Measurements from ENCODE around the gene LRRC49. TPM values are rescaled to one million over a fixed set of nuclear protein-coding genes. Genes with fewer than 3 reads are reported as not detected.
"Not testable (repeated sequence)": the region's sequence is repeated elsewhere in the genome, so short reads cannot be mapped to it uniquely, and the experiment has no call there.

LRRC49 gene
- total RNA-seq, 1 experiment from 2014 or later: not detected

DNA sequence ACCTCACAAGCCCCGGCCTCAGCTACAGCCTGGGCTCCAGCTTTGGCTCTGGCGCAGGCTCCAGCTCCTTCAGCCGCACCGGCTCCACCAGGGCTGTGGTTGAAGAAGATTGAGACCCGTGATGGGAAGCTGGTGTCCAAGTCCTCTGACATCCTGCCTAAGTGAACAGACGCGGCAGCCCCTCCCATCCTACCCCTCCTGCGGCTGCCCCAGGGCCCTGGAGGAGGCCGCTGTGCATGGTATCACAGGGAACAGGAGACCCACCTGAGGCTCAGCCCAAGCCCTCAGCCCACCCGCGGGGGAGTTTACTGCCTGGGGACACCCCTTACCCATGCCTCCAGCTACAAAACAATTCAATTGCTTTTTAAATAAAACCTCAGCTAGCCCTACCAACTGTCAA, 32.6 kb upstream of the LRRC49 start:
- H3K79me2 ChIP-seq (ENCODE audit: low read length): no peaks in the 10 kb centered on the region
- DNase-seq: no peak

DNA sequence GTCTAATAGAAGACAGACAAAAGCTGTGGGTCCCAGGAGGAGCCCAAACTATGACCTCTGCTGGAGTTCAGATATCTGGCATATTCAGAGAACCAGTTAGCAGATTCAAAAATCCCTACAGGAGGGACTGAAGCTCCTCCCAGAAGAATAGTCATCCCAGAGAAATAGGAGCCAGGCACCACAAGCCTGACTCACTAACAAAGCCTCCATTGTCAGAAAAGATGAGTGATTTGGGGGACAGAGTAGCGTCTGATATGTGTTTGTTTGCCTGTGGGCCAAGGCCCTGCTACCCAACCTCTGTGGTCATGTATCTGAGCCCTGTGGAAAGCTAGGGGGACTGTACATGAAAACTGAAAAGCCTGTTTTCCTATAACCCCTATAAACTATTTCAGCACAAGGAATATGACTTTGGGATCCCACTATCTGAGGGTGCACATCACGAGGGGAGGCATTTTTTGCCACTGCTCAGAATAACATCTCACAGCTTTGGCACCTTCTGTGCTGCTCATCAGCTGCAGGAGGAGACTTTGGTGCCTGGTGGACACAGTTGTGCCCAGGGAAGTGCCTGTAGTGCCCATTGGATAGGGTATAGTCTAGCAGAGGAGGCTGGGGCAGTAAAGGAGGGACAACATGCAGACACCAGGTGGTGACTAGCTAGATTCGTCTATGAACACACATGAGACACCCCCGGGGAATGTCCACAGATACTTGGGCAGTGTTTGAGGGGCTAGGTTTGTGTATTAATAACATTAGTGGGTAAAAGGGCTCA, 29.0 kb upstream of the LRRC49 start:
- Histone ChIP-seq H3K4me1 (ENCODE audit: low read length) (no peaks in the 10 kb centered on the region), H3K4me3 (ENCODE audit: low read length) (no peak overlapping the region), H3K79me2 (ENCODE audit: low read length) (no peaks in the 10 kb centered on the region), H3K9me2 (replicated peaks; ENCODE audit: insufficient read depth, low read length) (no peaks in the 10 kb centered on the region), H3K27ac (ENCODE audit: low read length) (no peak overlapping the region), H3K9ac (ENCODE audit: low read length) (no peak overlapping the region), H4K20me1 (ENCODE audit: insufficient read depth, low read depth, low read length) (no peaks in the 10 kb centered on the region), H3K9me3 (ENCODE audit: low read length) (no peaks in the 10 kb centered on the region), H3K36me3 (ENCODE audit: insufficient read depth, low read length) (no peaks in the 10 kb centered on the region), H3K4me2 (ENCODE audit: low read depth, low read length, poor library complexity, severe bottlenecking) (no peak overlapping the region), H2AFZ (ENCODE audit: low read length) (no peak overlapping the region), H3K27me3 (ENCODE audit: low read length) (no peaks in the 10 kb centered on the region)
- DNase-seq: no peak

More for the DNA sequence above, 32.6 kb upstream of the LRRC49 start:
- Histone ChIP-seq H2AFZ (ENCODE audit: low read length) (no peak overlapping the region), H3K4me2 (ENCODE audit: low read depth, low read length, poor library complexity, severe bottlenecking) (no peak overlapping the region), H3K27me3 (ENCODE audit: low read length) (no peaks in the 10 kb centered on the region), H3K27ac (ENCODE audit: low read length) (no peak overlapping the region), H3K4me3 (ENCODE audit: low read length) (no peak overlapping the region), H3K9me3 (ENCODE audit: low read length) (no peaks in the 10 kb centered on the region), H4K20me1 (ENCODE audit: insufficient read depth, low read depth, low read length) (no peaks in the 10 kb centered on the region), H3K9me2 (replicated peaks; ENCODE audit: insufficient read depth, low read length) (no peaks in the 10 kb centered on the region), H3K36me3 (ENCODE audit: insufficient read depth, low read length) (no peaks in the 10 kb centered on the region), H3K9ac (ENCODE audit: low read length) (no peak overlapping the region), H3K4me1 (ENCODE audit: low read length) (peaks cover 2% of the 10 kb centered on the region; the same call in 1 of the 2 replicates)

DNA sequence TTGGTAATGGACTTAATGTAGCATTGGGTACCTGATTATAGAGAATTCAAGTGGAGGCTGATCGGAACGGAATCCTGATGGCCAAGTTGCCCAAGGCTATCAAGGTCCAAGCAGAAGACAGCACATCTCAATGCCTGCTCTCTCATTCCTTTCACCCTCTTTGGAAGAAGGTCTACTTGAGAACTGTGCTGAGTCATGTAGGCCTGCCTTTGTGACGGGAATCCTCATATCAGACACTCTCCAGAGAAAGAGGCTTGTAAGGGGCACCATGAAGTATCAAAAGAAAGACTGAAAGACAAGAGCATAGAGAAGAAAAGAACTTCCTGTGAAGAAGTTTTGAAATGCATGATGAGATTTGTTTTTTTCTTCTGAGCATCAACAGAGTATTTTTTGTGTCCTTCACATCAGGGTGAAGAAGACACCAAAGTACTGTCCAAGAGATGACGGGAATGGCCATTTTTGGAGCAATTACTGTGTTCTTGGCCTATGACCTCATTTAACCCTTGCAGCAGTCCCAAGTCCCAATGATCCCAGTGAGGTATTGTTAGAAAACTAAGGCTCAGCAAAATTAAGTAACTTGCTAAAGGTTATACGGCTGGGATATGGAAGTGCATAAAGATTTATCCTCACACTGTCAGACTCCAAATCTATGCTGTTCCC, 25.5 kb upstream of the LRRC49 start:
- Histone ChIP-seq H3K9me2 (replicated peaks; ENCODE audit: insufficient read depth, low read length) (no peaks in the 10 kb centered on the region), H4K20me1 (ENCODE audit: insufficient read depth, low read depth, low read length) (no peaks in the 10 kb centered on the region), H3K36me3 (ENCODE audit: insufficient read depth, low read length) (no peaks in the 10 kb centered on the region), H2AFZ (ENCODE audit: low read length) (no peak overlapping the region), H3K79me2 (ENCODE audit: low read length) (no peaks in the 10 kb centered on the region), H3K27ac (ENCODE audit: low read length) (no peak overlapping the region), H3K9ac (ENCODE audit: low read length) (no peak overlapping the region), H3K4me1 (ENCODE audit: low read length) (no peaks in the 10 kb centered on the region), H3K9me3 (ENCODE audit: low read length) (no peaks in the 10 kb centered on the region), H3K4me3 (ENCODE audit: low read length) (no peak overlapping the region), H3K4me2 (ENCODE audit: low read depth, low read length, poor library complexity, severe bottlenecking) (no peak overlapping the region), H3K27me3 (ENCODE audit: low read length) (no peaks in the 10 kb centered on the region)
- DNase-seq: no peak

DNA sequence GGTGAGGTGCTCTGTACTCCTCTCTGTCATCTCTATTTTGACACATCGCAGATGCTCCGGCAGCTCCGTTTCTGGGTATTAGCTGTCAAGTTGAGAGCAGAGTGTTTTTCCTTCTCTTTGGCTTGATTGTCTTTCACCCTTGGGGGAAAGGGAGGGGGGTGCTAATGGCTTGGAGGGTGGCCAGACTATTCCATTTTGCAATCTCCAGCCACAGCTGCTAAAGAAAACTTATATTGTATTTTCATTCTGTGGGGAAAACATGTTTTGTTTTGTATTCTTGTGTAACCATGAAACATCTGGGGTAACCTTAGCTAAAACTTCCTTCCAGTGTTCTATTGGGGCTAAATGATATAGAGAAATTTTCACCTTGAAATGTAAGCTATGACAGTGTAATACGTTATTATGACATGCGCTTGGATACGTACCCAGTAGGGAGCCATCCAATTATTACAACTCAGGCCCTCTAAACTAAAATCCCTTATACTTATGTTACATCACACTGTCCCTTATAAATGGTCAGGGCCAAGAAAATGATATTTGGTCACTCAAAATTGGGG, 24.6 kb upstream of the LRRC49 start:
- H3K27me3 ChIP-seq (ENCODE audit: low read length): no peaks in the 10 kb centered on the region
- no peaks in the 10 kb centered on the region for H3K9me3 ChIP-seq (ENCODE audit: low read length)
- H3K4me1 ChIP-seq (ENCODE audit: low read length): no peaks in the 10 kb centered on the region
- no peak for DNase-seq
- no peak overlapping the region for H3K4me3 ChIP-seq (ENCODE audit: low read length)
- no peak overlapping the region for H2AFZ ChIP-seq (ENCODE audit: low read length)
- H3K9me2 ChIP-seq (replicated peaks; ENCODE audit: insufficient read depth, low read length): no peaks in the 10 kb centered on the region
- no peaks in the 10 kb centered on the region for H3K36me3 ChIP-seq (ENCODE audit: insufficient read depth, low read length)
- H3K4me2 ChIP-seq (ENCODE audit: low read depth, low read length, poor library complexity, severe bottlenecking): no peak overlapping the region
- H3K27ac ChIP-seq (ENCODE audit: low read length): no peak overlapping the region
- no peaks in the 10 kb centered on the region for H3K79me2 ChIP-seq (ENCODE audit: low read length)
- H4K20me1 ChIP-seq (ENCODE audit: insufficient read depth, low read depth, low read length): no peaks in the 10 kb centered on the region
- no peak overlapping the region for H3K9ac ChIP-seq (ENCODE audit: low read length)

DNA sequence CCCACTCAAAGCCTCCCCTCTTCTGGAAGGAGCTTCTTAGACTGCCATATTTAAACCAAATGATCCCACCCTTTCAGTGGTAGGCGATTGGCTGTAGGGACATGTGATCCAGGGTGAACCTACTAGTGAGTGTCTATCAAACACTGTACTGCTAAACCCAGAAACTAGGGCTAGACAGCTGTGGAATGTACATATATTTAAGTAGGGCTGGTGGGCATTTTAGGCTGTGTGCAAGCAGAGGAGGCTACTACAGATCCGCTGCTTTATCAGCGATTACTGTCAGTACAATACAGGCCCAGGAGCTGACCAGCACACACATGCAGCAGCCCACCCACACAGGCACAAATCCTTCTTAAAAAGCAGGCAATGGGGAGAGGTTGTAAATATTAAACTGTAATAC, 23.3 kb upstream of the LRRC49 start:
- H3K79me2 ChIP-seq (ENCODE audit: low read length): no peaks in the 10 kb centered on the region
- no peak for DNase-seq
- no peaks in the 10 kb centered on the region for H3K27me3 ChIP-seq (ENCODE audit: low read length)
- no peaks in the 10 kb centered on the region for H4K20me1 ChIP-seq (ENCODE audit: insufficient read depth, low read depth, low read length)
- H3K9me3 ChIP-seq (ENCODE audit: low read length): no peaks in the 10 kb centered on the region
- H3K4me2 ChIP-seq (ENCODE audit: low read depth, low read length, poor library complexity, severe bottlenecking): no peak overlapping the region
- no peaks in the 10 kb centered on the region for H3K4me1 ChIP-seq (ENCODE audit: low read length)
- H3K9ac ChIP-seq (ENCODE audit: low read length): no peak overlapping the region
- H3K4me3 ChIP-seq (ENCODE audit: low read length): no peak overlapping the region
- no peak overlapping the region for H3K27ac ChIP-seq (ENCODE audit: low read length)
- H3K36me3 ChIP-seq (ENCODE audit: insufficient read depth, low read length): no peaks in the 10 kb centered on the region
- no peak overlapping the region for H2AFZ ChIP-seq (ENCODE audit: low read length)
- no peaks in the 10 kb centered on the region for H3K9me2 ChIP-seq (replicated peaks; ENCODE audit: insufficient read depth, low read length)

DNA sequence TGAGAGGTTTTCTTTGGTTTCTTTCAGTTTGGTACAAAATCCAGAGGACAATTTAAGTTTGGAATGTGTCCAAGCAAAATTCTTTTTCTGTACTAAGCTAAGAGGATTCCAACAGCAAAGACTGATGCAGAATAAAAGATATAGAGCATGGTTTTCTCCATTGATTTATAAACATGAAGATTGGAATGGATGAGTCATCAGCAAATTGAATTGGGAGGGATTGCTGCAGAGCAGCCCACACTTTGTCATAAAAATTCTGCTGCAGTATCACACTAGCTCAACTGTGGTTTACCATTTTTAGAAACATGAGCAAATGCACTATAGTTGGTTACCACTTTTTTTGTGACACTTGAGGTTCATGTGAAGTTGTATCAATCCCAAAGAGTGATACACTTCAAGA, 22.6 kb upstream of the LRRC49 start:
- no peak overlapping the region for H3K27ac ChIP-seq (ENCODE audit: low read length)
- no peaks in the 10 kb centered on the region for H3K27me3 ChIP-seq (ENCODE audit: low read length)
- H3K9me2 ChIP-seq (replicated peaks; ENCODE audit: insufficient read depth, low read length): no peaks in the 10 kb centered on the region
- no peaks in the 10 kb centered on the region for H4K20me1 ChIP-seq (ENCODE audit: insufficient read depth, low read depth, low read length)
- H3K4me1 ChIP-seq (ENCODE audit: low read length): no peaks in the 10 kb centered on the region
- H3K36me3 ChIP-seq (ENCODE audit: insufficient read depth, low read length): no peaks in the 10 kb centered on the region
- no peak overlapping the region for H3K4me2 ChIP-seq (ENCODE audit: low read depth, low read length, poor library complexity, severe bottlenecking)
- no peak overlapping the region for H3K4me3 ChIP-seq (ENCODE audit: low read length)
- H3K79me2 ChIP-seq (ENCODE audit: low read length): no peaks in the 10 kb centered on the region
- no peaks in the 10 kb centered on the region for H3K9me3 ChIP-seq (ENCODE audit: low read length)
- no peak overlapping the region for H2AFZ ChIP-seq (ENCODE audit: low read length)
- H3K9ac ChIP-seq (ENCODE audit: low read length): no peak overlapping the region
- no peak for DNase-seq

DNA sequence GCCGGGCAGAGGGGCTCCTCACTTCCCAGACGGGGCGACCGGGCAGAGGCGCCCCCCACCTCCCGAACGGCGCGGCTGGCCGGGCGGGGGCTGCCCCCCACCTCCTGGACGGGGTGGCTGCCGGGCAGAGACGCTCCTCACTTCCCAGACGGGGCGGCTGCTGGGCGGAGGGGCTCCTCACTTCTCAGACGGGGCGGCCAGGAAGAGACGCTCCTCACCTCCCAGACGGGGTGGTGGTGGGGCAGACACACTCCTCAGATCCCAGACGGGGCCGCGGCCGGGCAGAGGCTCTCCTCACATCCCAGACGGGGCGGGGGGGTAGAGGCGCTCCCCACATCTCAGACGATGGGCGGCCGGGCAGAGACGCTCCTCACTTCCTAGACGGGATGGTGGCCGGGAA, 21.1 kb upstream of the LRRC49 start:
- not testable (repeated sequence) for DNase-seq; H3K27ac ChIP-seq (ENCODE audit: low read length); H3K79me2 ChIP-seq (ENCODE audit: low read length); H3K36me3 ChIP-seq (ENCODE audit: insufficient read depth, low read length); H3K27me3 ChIP-seq (ENCODE audit: low read length); H3K4me1 ChIP-seq (ENCODE audit: low read length); H3K9me3 ChIP-seq (ENCODE audit: low read length); H3K9me2 ChIP-seq (replicated peaks; ENCODE audit: insufficient read depth, low read length); H4K20me1 ChIP-seq (ENCODE audit: insufficient read depth, low read depth, low read length); H2AFZ ChIP-seq (ENCODE audit: low read length); H3K9ac ChIP-seq (ENCODE audit: low read length); H3K4me2 ChIP-seq (ENCODE audit: low read depth, low read length, poor library complexity, severe bottlenecking); H3K4me3 ChIP-seq (ENCODE audit: low read length)

DNA sequence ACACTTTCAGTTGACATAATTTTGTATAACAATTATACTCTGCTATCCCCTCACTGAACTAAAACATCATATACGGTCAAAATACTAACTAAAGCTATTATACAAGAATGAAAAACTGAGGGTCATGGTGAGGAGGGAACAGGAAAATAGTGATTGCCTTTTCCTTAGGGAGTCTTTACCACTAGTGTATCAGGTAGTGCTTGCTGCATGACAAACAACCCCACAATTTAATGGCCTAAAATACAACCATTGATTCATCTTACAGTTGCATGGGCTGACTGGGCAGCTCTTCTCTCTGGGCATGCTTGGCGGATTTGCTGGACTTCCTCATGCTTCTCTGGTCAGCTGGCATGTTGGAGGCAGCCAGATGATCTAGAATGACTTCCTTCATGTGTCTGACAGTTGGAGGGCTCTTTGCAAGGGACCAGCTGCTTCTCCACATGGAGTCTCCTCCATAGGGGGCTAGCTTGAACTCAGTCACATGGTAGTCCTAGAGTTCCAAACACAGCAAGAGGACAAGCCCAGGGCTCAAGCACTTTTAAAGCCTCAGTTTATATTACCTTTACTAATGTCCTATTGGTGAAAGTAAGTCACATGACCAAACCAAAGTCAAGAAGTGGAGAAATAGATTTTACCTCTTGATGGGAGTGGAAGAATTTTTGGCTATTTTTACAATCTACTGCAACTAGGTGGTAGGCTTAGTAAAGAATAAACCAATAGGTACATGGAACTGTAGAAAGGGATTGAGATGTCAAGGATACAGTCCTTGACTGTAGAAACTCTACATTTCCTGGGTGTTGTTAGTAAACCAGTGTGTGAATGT, 19.2 kb upstream of the LRRC49 start:
- H3K9me3 ChIP-seq (ENCODE audit: low read length): no peaks in the 10 kb centered on the region
- H3K4me2 ChIP-seq (ENCODE audit: low read depth, low read length, poor library complexity, severe bottlenecking): no peak overlapping the region
- DNase-seq: no peak
- H3K4me1 ChIP-seq (ENCODE audit: low read length): no peaks in the 10 kb centered on the region
- H3K27me3 ChIP-seq (ENCODE audit: low read length): no peaks in the 10 kb centered on the region
- no peaks in the 10 kb centered on the region for H4K20me1 ChIP-seq (ENCODE audit: insufficient read depth, low read depth, low read length)
- no peak overlapping the region for H3K27ac ChIP-seq (ENCODE audit: low read length)
- no peak overlapping the region for H3K4me3 ChIP-seq (ENCODE audit: low read length)
- H3K9ac ChIP-seq (ENCODE audit: low read length): no peak overlapping the region
- no peaks in the 10 kb centered on the region for H3K36me3 ChIP-seq (ENCODE audit: insufficient read depth, low read length)
- no peaks in the 10 kb centered on the region for H3K9me2 ChIP-seq (replicated peaks; ENCODE audit: insufficient read depth, low read length)
- no peaks in the 10 kb centered on the region for H3K79me2 ChIP-seq (ENCODE audit: low read length)
- no peak overlapping the region for H2AFZ ChIP-seq (ENCODE audit: low read length)
